ENCODE data around the gene ARID5B. TPM values are rescaled to one million over a fixed set of nuclear protein-coding genes. Genes with fewer than 3 reads are reported as not detected.

The ARID5B gene
- total RNA-seq, 1 donor from 2014 or later = 11.6 TPM

DNA sequence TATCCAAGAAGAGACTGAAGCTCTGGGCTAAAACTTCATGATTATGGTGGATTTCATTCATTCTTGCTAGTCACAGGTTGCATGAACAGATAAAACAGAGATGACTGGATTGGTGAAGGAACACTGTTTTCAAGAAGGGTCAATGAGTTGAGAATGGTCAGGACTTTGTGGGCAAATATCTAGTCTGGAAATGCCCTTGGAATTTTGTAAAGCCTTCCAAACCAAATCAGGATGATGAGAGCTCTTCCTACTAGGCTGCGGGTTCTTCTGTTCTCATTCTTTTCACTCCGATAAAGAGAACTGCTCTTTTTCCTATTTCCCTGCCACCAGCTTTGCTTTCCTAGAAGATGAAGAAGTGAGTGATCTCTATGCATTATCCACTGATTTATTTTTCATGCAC is 171.4 kb downstream of the ARID5B start:
- no peak for DNase-seq (ENCODE audit: low read depth in 2 of 2)

GRCh38 chr10:62073429-62073828 is 171.9 kb downstream of the ARID5B start:
- no peak for DNase-seq (ENCODE audit: low read depth in 2 of 2)

- no peak for DNase-seq (ENCODE audit: low read depth in 2 of 2)
These were observed 173.9 kb downstream of the ARID5B start for GRCh38 chr10:62075414-62075813.

- no peak for DNase-seq (ENCODE audit: low read depth in 2 of 2)
These were observed 174.4 kb downstream of the ARID5B start for GRCh38 chr10:62075912-62076311.

DNA sequence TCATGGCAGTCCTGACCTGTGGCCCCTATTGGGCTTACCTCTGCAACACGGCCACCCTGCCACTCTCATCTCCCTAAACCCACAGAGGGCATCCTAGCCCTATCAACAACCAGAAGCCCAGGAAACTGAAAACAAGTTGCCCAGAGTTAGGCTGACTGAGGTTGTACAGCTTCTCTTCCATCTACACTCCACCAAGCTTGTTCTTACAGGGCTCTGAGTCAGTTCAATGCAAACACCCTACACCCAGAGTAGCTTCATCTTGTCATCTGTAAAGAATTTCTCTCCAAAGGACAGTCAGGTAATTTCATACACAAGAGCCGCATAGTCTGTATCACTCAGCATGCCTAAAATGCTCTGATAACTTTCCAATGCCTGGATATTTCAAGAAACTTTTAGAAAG is 175.4 kb downstream of the ARID5B start:
- peak in 1 of 2 donors; percentile 24 for DNase-seq (ENCODE audit: low read depth in 2 of 2)

DNA sequence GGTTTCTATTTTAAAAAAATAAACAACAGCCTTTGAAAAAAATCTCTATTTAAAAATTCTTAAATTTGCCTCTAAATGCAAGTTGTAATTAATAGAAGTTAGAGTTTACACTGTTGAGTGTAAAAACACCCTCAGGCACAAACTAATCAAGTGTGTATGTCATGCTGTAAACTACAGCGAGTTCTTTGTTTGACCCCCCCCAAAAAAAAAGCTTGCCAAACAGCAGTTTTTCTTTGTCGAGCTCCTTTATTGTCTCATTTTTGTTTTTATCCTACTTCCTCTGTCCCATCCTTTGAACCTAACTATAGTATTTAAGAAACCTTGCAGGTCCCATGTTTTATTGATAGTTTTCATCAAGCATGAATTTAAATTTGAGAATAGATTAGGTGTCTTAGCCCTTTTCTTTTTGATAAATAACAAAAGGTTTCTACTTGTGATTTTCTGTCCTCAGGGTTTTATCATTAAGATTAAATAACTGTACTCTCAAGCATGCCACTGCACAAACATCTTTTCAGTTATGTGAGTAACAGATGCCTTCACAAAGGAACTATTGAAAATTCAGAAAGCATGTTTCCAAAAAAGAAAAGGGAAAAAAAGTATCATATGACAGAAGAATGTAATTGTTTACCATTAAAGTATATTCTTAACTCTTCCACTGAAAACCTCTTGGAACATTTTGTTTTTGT is 176.0 kb downstream of the ARID5B start:
- DNase-seq (ENCODE audit: low read depth in 2 of 2) = no peak

DNA sequence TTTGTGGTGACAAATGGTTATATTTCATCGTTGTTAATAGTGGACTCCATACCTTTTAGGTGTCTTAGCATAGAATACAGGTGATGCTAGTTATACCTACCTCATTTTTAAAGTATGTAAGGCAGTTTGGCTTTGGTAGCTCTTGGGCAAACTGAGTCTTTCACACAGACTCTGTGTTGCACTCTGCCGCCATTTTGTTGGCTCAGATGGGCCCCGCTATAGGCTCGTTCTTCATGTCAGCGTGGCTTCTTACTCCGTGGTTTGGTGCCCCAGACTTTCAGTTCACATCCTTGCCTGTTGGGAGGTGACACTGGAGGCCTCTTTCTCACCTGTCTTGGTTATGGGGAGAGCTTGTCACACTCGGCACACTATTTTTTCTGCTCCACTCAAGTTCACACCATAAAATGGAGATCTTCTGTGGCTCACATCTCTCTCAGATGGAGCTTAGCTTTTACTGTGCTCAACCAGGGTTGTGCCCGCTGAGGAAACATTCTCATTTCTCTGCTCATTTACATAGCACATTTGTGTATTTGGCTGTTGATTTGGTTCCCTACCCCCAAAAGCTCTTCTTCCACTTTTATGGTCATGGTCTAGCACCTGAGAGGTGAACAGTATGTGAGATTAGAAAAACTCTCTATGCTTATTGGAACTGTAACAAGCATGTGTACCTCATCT is 178.5 kb downstream of the ARID5B start:
- DNase-seq (ENCODE audit: low read depth in 2 of 2) = no peak

GRCh38 chr10:62080905-62081304 is 179.4 kb downstream of the ARID5B start:
- DNase-seq (ENCODE audit: low read depth in 2 of 2) = no peak

DNA sequence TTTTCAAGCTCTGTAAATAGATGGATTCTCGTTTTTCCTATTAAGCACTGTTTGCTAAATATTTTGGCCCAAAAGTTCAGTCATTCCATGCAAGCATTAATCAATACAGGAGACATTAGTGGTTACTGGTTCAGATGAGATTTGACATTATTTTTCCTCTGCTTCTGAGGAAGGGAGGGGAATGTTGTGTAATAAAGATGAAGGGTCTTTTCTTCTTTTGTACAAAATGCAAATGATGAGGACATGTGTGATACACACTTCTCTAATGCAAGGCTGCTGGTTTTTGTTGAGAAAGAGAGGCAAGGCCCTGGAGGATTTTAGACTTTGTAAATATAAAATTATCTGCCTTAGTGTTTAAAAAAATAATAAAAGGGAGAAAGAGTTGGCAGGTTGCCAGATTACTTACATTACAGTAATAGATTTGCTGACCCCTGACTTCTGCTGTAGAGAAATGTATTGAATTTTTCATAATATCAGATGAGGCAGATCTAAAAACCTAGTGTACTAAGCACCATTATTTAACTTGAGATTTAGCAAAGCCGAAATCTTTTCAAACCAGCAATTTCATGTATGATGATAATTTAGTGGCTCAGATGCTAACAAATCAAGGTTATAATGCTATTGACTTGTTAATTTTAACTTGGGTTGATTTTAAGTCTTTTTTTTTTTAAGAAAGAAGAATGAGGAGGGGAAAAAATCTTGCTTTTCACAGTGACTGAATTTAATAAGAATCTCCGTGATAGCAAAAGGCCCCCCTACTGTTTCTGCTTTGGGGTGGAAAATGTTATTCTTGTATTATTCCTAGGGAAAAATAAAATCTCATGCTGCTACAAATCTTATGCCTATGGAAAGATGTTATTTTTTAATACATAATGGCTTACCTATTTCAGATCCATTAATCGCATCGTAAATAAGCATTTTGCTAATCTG is 180.1 kb downstream of the ARID5B start:
- peak in 1 of 2 donors; percentile 59 for DNase-seq (ENCODE audit: low read depth in 2 of 2)

DNA sequence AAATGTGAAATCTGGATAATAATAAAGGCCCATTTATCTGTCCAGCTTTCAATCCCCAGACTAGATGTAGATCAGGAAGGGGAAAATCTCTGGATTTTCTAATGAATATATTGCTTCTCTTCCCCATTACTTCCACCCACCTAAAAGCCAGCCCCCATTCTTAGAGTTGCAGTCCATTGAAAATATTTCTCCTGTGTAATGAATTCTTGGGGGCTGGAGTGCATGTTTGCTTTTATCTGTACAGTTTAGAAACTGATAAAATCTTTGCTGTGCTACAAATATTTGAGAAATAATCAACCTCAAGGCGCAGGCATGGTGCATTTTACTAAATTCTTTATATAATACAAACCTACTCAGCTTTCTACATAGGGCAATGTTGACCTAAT is 180.8 kb downstream of the ARID5B start:
- no peak for DNase-seq (ENCODE audit: low read depth in 2 of 2)

DNA sequence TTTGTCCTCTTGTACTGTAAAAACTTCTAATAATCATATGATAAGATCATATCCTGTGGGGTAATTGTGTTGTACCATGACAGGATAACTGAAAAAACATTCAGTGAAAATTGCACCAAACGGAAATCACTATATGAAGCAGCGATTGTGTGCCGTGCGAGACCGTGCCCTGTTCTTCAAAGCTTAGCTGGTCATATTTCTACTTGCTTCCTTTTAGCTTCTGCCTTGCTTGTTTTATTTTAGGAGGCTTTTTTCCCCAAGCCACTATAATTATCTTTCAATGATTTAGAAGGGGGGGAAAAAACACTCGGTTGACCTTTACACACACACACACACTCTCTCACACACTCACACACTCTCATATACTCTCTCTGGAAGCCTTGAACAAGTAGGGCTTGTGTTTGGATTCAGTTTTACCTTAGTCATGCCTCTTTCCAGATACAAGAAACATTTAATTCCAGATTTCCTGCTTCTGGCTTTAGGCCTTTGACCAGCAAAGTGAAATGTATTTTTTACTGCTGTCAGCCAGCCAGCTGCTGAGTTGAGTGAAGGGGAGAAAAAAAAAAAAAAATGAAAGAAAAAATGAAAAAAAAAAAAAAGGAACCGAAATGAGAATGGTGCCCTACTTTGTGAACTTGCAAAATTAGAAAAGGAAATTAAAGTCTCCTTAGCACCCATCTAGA is 181.4 kb downstream of the ARID5B start:
- DNase-seq (ENCODE audit: low read depth in 2 of 2) = peak; percentile 87 to 95

DNA sequence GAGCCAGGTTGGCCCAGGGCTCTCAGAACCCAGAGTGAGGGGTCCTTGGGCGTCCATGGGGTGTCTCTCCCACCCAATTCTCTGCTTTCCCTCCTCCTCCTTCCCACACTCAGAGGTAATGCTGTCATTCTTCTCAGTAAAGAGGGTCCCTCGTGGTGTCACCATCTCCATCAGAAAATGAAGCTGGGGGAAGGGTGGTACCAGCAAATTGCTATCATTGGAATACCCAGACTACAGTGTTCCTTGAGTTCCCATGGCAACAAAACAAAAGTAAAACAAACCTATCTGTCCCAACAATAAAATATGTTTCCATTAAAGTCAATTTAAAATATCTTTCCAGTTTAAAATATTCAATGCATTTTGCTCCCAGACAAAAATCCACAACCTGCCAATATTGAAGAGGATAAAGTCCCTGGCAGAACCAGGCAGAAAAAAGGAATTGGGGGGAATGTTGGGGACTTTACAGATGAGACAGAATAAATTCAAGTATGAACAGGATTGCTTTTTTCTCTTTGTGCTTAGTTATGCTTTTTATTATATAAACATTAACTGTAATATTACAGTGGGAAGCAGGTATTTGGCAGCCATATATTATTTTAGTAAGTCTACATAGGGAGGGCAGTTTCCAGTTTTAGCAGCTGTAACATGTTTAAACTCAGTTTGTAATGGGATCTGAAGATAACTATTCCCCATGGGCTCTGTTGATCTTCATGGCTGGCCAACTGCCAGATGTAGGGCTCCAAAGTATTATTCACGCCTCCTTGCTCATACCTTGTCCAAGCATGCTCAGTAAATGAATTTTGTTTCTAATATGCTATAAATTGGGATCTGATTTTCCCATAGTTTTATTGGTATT is 182.1 kb downstream of the ARID5B start:
- DNase-seq (ENCODE audit: low read depth in 2 of 2) = peak; percentile 88 to 93

DNA sequence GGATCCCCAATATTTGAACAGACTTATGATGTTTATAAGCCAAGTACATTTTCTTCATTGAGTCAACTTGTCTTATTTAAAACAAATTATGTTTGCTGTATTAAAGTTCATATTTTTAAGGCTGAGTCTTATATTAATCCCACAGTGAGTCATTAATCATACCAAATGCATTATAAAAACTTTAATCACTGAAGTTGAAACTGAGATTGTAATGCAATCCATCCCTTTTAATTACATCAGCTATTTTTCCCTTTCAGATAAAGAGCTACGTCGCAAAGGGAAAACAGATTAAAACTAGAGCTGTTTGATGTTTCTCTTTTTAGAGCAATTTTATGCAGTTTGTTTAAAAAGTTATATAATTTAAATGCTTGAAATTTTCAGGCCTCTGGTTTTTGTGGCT is 183.0 kb downstream of the ARID5B start:
- no peak for DNase-seq (ENCODE audit: low read depth in 2 of 2)

DNA sequence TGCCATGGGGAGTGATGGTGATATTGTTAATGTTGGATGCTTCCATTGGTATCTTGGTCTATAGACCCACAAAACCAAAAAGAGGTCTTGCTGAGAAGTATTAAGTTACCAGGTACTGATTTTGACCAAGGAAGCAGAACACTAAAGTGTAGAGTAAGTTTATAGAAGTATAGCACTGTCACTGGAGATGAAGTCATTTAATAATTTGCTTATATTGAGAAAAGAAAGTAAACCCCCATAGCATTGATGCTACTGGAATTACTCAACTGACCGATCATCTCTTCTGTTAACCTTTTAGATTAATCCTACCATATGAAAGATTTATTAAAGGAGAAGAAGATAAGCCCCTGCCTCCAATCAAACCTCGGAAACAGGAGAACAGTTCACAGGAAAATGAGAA is 183.9 kb downstream of the ARID5B start:
- DNase-seq (ENCODE audit: low read depth in 2 of 2) = no peak

DNA sequence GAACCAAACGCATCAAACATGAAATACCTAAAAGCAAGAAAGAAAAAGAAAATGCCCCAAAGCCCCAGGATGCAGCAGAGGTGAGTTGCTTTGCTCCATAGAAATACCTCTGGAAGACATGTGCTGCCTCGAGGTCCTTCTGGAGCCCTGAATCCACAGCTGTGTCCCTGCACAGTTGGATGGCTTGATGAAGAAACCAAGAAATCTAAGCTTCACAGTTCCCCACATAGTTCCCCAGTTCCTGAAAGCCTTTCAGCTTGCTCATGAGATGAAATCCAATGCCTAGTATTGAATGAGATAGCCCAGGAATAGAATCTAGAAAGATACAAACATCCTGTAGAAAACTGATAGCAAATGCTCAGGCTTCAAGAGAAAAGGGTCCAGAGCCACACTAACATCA is 184.3 kb downstream of the ARID5B start:
- DNase-seq (ENCODE audit: low read depth in 2 of 2) = no peak

- no peak for DNase-seq (ENCODE audit: low read depth in 2 of 2)
These were observed 185.8 kb downstream of the ARID5B start for GRCh38 chr10:62087329-62087728.

GRCh38 chr10:62088786-62089185 is 187.3 kb downstream of the ARID5B start:
- DNase-seq (ENCODE audit: low read depth in 2 of 2) = no peak

- DNase-seq (ENCODE audit: low read depth in 2 of 2) = no peak
These were observed 191.0 kb downstream of the ARID5B start for GRCh38 chr10:62092301-62093030.

DNA sequence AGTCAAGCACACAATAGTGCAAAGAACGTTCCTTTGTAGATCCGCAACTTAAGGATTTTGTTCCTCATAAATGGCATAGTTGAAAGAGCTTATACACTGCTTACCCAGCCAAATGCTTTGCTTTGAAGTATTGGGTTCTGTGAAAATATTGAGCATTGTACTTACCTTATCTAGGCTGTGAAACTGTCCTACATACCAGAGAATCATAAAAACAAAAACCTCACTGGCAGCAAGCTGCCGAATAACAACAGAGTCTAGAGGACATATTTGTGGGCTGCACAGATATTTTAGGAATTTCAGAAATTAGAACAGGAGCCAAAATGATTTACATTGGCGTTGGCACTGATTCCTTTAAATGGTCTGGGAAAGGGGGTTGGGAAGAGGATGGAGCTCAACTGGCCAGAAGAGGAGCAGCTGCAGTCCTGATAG is 192.4 kb downstream of the ARID5B start:
- DNase-seq (ENCODE audit: low read depth in 2 of 2) = peak; percentile 67

Measured in dermis microvascular lymphatic vessel endothelial cell (primary cell).